ENCODE measurements around the gene ANKRD30A.
"Not testable (repeated sequence)": the region's sequence is repeated elsewhere in the genome, so short reads cannot be mapped to it uniquely, and the experiment has no call there.

- not testable (repeated sequence) for TF ChIP-seq CTCF (conservative IDR thresholded peaks at IDR 0.05; ENCODE audit: low read depth, low read length); EZH2 (IDR thresholded peaks at IDR 0.05; ENCODE audit: low read length, unreplicated experiment); EZH2phosphoT487 (IDR thresholded peaks at IDR 0.05; ENCODE audit: borderline replicate concordance, low read length)
Observed at GRCh38 chr10:37076083-37076482, 49.3 kb upstream of the ANKRD30A start.
